ENCODE data around the gene ZNF181.
A peak's percentile ranks its signal among the peaks of the same experiment; 100 is the strongest.
"Not testable (repeated sequence)": the region's sequence is repeated elsewhere in the genome, so short reads cannot be mapped to it uniquely, and the experiment has no call there.

ZNF181 gene

GRCh38 chr19:34733746-34734536 is at the start of gene ZNF181:
TSS of gene ZNF181 (plus strand) at chr19:34734243. CDS start at chr19:34735038, 795 bp downstream.
- no peak for FAIRE-seq

GRCh38 chr19:34685266-34685665 is 48.8 kb upstream of the ZNF181 start:
- not testable (repeated sequence) for FAIRE-seq

More at GRCh38 chr19:34733746-34734536, at the start of gene ZNF181:
- peak; percentile 68 for DNase-seq (ENCODE audit: low spot score)

GRCh38 chr19:34686455-34686854 is 47.6 kb upstream of the ZNF181 start:
- no peak for DNase-seq (ENCODE audit: low spot score)
- FAIRE-seq, result no peak

More at GRCh38 chr19:34685266-34685665, 48.8 kb upstream of the ZNF181 start:
- not testable (repeated sequence) for DNase-seq (ENCODE audit: low spot score)

- DNase-seq (ENCODE audit: low spot score) (no peak), FAIRE-seq (no peak)
Observed at GRCh38 chr19:34687348-34687747, 46.7 kb upstream of the ZNF181 start.

- no peak for DNase-seq (ENCODE audit: low spot score)
- no peak for FAIRE-seq
Observed at GRCh38 chr19:34688592-34688991, 45.5 kb upstream of the ZNF181 start.

GRCh38 chr19:34690372-34690771 is 43.7 kb upstream of the ZNF181 start:
- DNase-seq (ENCODE audit: low spot score), result no peak
- no peak for FAIRE-seq

- DNase-seq (ENCODE audit: low spot score) (peak; percentile 23), FAIRE-seq (no peak)
Observed at GRCh38 chr19:34692549-34692948, 41.5 kb upstream of the ZNF181 start.

- FAIRE-seq (no peak), DNase-seq (ENCODE audit: low spot score) (no peak)
Observed at GRCh38 chr19:34707661-34708060, 26.4 kb upstream of the ZNF181 start.

GRCh38 chr19:34711890-34712289 is 22.2 kb upstream of the ZNF181 start:
- FAIRE-seq, result no peak
- no peak for DNase-seq (ENCODE audit: low spot score)

- FAIRE-seq, result no peak
- DNase-seq (ENCODE audit: low spot score), result peak; percentile 41
Observed at GRCh38 chr19:34712395-34713261, 21.4 kb upstream of the ZNF181 start.

- DNase-seq (ENCODE audit: low spot score), result no peak
- no peak for FAIRE-seq
Observed at GRCh38 chr19:34713262-34713637, 20.8 kb upstream of the ZNF181 start.

- no peak for DNase-seq (ENCODE audit: low spot score)
- FAIRE-seq, result no peak
Observed at GRCh38 chr19:34715357-34715756, 18.7 kb upstream of the ZNF181 start.

- no peak for DNase-seq (ENCODE audit: low spot score)
- FAIRE-seq, result no peak
Observed at GRCh38 chr19:34722353-34722752, 11.7 kb upstream of the ZNF181 start.

GRCh38 chr19:34725400-34725799 is 8.6 kb upstream of the ZNF181 start:
- no peak for FAIRE-seq

GRCh38 chr19:34731019-34731829 is 2.8 kb upstream of the ZNF181 start:
- DNase-seq (ENCODE audit: low spot score) (no peak), FAIRE-seq (no peak)

More at GRCh38 chr19:34725400-34725799, 8.6 kb upstream of the ZNF181 start:
- DNase-seq (ENCODE audit: low spot score), result no peak

GRCh38 chr19:34731964-34732363 is 2.1 kb upstream of the ZNF181 start:
- FAIRE-seq, result no peak
- DNase-seq (ENCODE audit: low spot score), result no peak

GRCh38 chr19:34732612-34733211 is 1.3 kb upstream of the ZNF181 start:
- FAIRE-seq, result no peak
- DNase-seq (ENCODE audit: low spot score), result no peak

- DNase-seq (ENCODE audit: low spot score) (no peak), FAIRE-seq (no peak)
Observed at GRCh38 chr19:34733266-34733745, 737 bp upstream of the ZNF181 start.

- FAIRE-seq, result no peak
- DNase-seq (ENCODE audit: low spot score), result no peak
Observed at GRCh38 chr19:34734537-34735103, 577 bp downstream of the ZNF181 start.

GRCh38 chr19:34744896-34745690 is 11.1 kb downstream of the ZNF181 start:
- FAIRE-seq (no peak), DNase-seq (ENCODE audit: low spot score) (no peak)

Data from RCC 7860 (cell line).